Measurements from ENCODE around the gene PCGF1.

GRCh38 chr2:74548900-74549826, 41.7 kb upstream of the PCGF1 start:
- TF ChIP-seq CTCF (IDR thresholded peaks at IDR 0.05; ENCODE audit: low read depth, low read length, poor library complexity, severe bottlenecking) (no peak), EZH2phosphoT487 (IDR thresholded peaks at IDR 0.05; ENCODE audit: borderline replicate concordance, low read length) (peak; percentile 77; the same call in 1 of the 2 replicates)
